OCI-LY7 (cell line): ENCODE data around the gene DIP2C. TPM values are rescaled to one million over a fixed set of nuclear protein-coding genes. Genes with fewer than 3 reads are reported as not detected.

Source experiments
- BruUV-seq: library from RNA; stranded (reverse); fragments of 400-500 nt; replicated peaks from 2 replicates; lab custom pipeline; 2021; lab: Mats Ljungman, UMichigan
- CTCF ChIA-PET: fragments of 300-600 bp; sonication (Branson Sonifier 250); formaldehyde crosslinking; loops from one replicate; lab custom pipeline; 2022; ENCODE audit warnings: antibody characterized with exemption; ENCODE audit not compliant: unreplicated experiment; lab: Charles Lee
- POLR2A ChIA-PET: fragments of 300-600 bp; sonication (Branson Sonifier 250); formaldehyde crosslinking; loops from one replicate; lab custom pipeline; 2022; ENCODE audit warnings: antibody characterized with exemption; lab: Charles Lee
- DNase-seq: peaks from one replicate; pipeline ENCODE4 v3.0.0-alpha.2; 2015; ENCODE audit warnings: low spot score
- H2AFZ ChIP-seq: fragments of 200-600 bp; sonication (generic), shearing (Covaris generic); 2 replicates; pipeline ENCODE4 v1.6.1; 2014; ENCODE audit warnings: mild to moderate bottlenecking, antibody characterized with exemption, low read length, moderate library complexity
- H3K27ac ChIP-seq: fragments of 200-600 bp; sonication (generic); 2 replicates; pipeline ENCODE4 v1.5.1; 2014; ENCODE audit warnings: mixed run types, low read depth, mild to moderate bottlenecking, moderate library complexity, low read length, inconsistent platforms; ENCODE audit not compliant: poor library complexity, severe bottlenecking
- H3K36me3 ChIP-seq: fragments of 200-600 bp; sonication (generic); 2 replicates; pipeline ENCODE4 v1.6.1; 2014; ENCODE audit warnings: mild to moderate bottlenecking, antibody characterized with exemption, low read length, moderate library complexity, mixed read lengths; ENCODE audit not compliant: insufficient read depth
- H3K4me1 ChIP-seq: fragments of 200-600 bp; sonication (generic); 2 replicates; pipeline ENCODE4 v1.5.1; 2014; ENCODE audit warnings: mild to moderate bottlenecking, low read length; ENCODE audit not compliant: insufficient read depth, poor library complexity, severe bottlenecking
- H3K4me2 ChIP-seq: fragments of 200-600 bp; sonication (generic); 2 replicates; pipeline ENCODE4 v1.6.1; 2014; ENCODE audit warnings: mild to moderate bottlenecking, low read length
- H3K4me3 ChIP-seq: fragments of 200-600 bp; sonication (generic); 2 replicates; pipeline ENCODE4 v1.5.1; 2014; ENCODE audit warnings: mild to moderate bottlenecking, low read depth, low read length; ENCODE audit not compliant: poor library complexity, severe bottlenecking
- H3K79me2 ChIP-seq: fragments of 200-600 bp; sonication (generic); 2 replicates; pipeline ENCODE4 v1.6.1; 2016; ENCODE audit warnings: low read depth, mild to moderate bottlenecking, low read length, moderate library complexity, mixed read lengths; ENCODE audit not compliant: insufficient read depth
- H3K9me2 ChIP-seq: fragments of 200-600 bp; sonication (generic); 2 replicates; pipeline ENCODE4 v1.6.1; 2016; ENCODE audit warnings: mild to moderate bottlenecking, low read length, mixed read lengths; ENCODE audit not compliant: insufficient read depth
- H3K9me3 ChIP-seq: fragments of 200-600 bp; sonication (generic); 2 replicates; pipeline ENCODE4 v1.6.1; 2014; ENCODE audit warnings: mild to moderate bottlenecking, mixed run types, low read length, mixed read lengths
- H4K20me1 ChIP-seq: fragments of 200-600 bp; sonication (generic); 2 replicates; pipeline ENCODE4 v1.6.1; 2014; ENCODE audit warnings: mild to moderate bottlenecking, antibody characterized with exemption, low read length, moderate library complexity, mixed read lengths; ENCODE audit not compliant: insufficient read depth
- CTCF ChIP-seq: fragments of 200-600 bp; sonication (generic); conservative IDR thresholded peaks from 2 replicates; pipeline ENCODE4 v1.5.1; 2014; ENCODE audit warnings: mild to moderate bottlenecking, antibody characterized with exemption, low read length, moderate library complexity, mixed read lengths
- EZH2phosphoT487 ChIP-seq: fragments of 200-600 bp; sonication (generic); IDR thresholded peaks from 2 replicates; pipeline ENCODE4 v1.6.1; 2018; ENCODE audit warnings: low read depth, borderline replicate concordance, mild to moderate bottlenecking, mixed run types, antibody characterized with exemption, low read length, moderate library complexity, mixed read lengths
- intact Hi-C: fragments of 100-400 bp; cut with micrococcal nuclease; formaldehyde crosslinking; loops from one replicate; pipeline ENCODE4 v1.10.0; 2022; ENCODE audit not compliant: unreplicated experiment
- total RNA-seq, 2 experiments: library from RNA; depleted of rRNA in 1 of 2; stranded (reverse); fragments of >200 nt in 1 of 2; shearing (Covaris generic) in 1 of 2; gene quantifications; 2 replicates each; pipeline ENCODE4 v1.2.3, GENCODE V29; 2014 to 2022

The DIP2C gene
- total RNA-seq, 2 experiments from 2014 or later: 10.9 to 29.5 TPM

GRCh38 chr10:443459-443858, 246.0 kb downstream of the DIP2C start:
- no peaks in the 10 kb centered on the region for H3K9me2 ChIP-seq
- H3K9me3 ChIP-seq: no peaks in the 10 kb centered on the region
- H3K4me1 ChIP-seq: no peaks in the 10 kb centered on the region
- H3K4me3 ChIP-seq: no peak overlapping the region
- intact Hi-C loops: no loop called here
- H3K36me3 ChIP-seq: peaks cover 75% of the 10 kb centered on the region
- no TSS peak for BruUV-seq
- ChIA-PET CTCF (no interaction called here), POLR2A (no interaction called here)
- no peak overlapping the region for H2AFZ ChIP-seq
- DNase-seq: no peak
- H3K79me2 ChIP-seq: no peaks in the 10 kb centered on the region; the same call in 1 of the 2 replicates
- H4K20me1 ChIP-seq: no peaks in the 10 kb centered on the region
- H3K4me2 ChIP-seq: no peak overlapping the region
- no peak overlapping the region for H3K27ac ChIP-seq
- TF ChIP-seq EZH2phosphoT487 (no peak), CTCF (no peak)

GRCh38 chr10:442209-442608, 247.3 kb downstream of the DIP2C start:
- H3K4me1 ChIP-seq: no peaks in the 10 kb centered on the region
- TF ChIP-seq EZH2phosphoT487: no peak
- no peak for TF ChIP-seq CTCF
- H3K79me2 ChIP-seq: no peaks in the 10 kb centered on the region; the same call in 1 of the 2 replicates
- H2AFZ ChIP-seq: no peak overlapping the region
- H3K27ac ChIP-seq: no peak overlapping the region
- DNase-seq: no peak
- no TSS peak for BruUV-seq
- ChIA-PET POLR2A (interaction anchor here (0.8 kb wide), 1 partner anchor 18 kb away, joined by 3 read pairs; no protein-coding TSS in a partner anchor), CTCF (no interaction called here)
- H3K4me2 ChIP-seq: no peak overlapping the region
- intact Hi-C loops: no loop called here
- H3K9me3 ChIP-seq: no peaks in the 10 kb centered on the region
- H3K4me3 ChIP-seq: no peak overlapping the region
- H3K9me2 ChIP-seq: no peaks in the 10 kb centered on the region
- H4K20me1 ChIP-seq: no peaks in the 10 kb centered on the region
- peaks cover 74% of the 10 kb centered on the region for H3K36me3 ChIP-seq

- H3K4me3 ChIP-seq: no peak overlapping the region
- no TSS peak for BruUV-seq
- POLR2A ChIA-PET: no interaction called here
- H3K4me1 ChIP-seq: no peaks in the 10 kb centered on the region
- H3K27ac ChIP-seq: no peak overlapping the region
- no peaks in the 10 kb centered on the region for H3K9me3 ChIP-seq
- no peak overlapping the region for H3K4me2 ChIP-seq
- no peak for TF ChIP-seq CTCF
- no peak for TF ChIP-seq EZH2phosphoT487
- H3K79me2 ChIP-seq: no peaks in the 10 kb centered on the region; the same call in 1 of the 2 replicates
- no peaks in the 10 kb centered on the region for H3K9me2 ChIP-seq
- CTCF ChIA-PET: no interaction called here
- H3K36me3 ChIP-seq: peaks cover 73% of the 10 kb centered on the region
- H4K20me1 ChIP-seq: no peaks in the 10 kb centered on the region
- H2AFZ ChIP-seq: no peak overlapping the region
- no peak for DNase-seq
- intact Hi-C loops: no loop called here
Measured at GRCh38 chr10:441659-442058, 247.8 kb downstream of the DIP2C start.
